ENCODE results near the gene RMI1. TPM values are rescaled to one million over a fixed set of nuclear protein-coding genes. Genes with fewer than 3 reads are reported as not detected.

RMI1 gene
- total and polyA plus RNA-seq, 2 of the 8 experiments (the other 6 are each of a cell fraction or from before 2014, with no cell fraction given) = 3.0 to 34.1 TPM

GRCh38 chr9:84024041-84024575 lies 43.5 kb downstream of the RMI1 start:
- H3K79me2 ChIP-seq (ENCODE audit: control insufficient read depth in 1 of 2, insufficient read depth in 2 of 2, low read length in 2 of 2) = no peaks in the 10 kb centered on the region
- H3K27ac ChIP-seq (ENCODE audit: low read depth, low read length) = no peak overlapping the region
- H3K36me3 ChIP-seq (ENCODE audit: control insufficient read depth in 2 of 4, insufficient read depth in 4 of 4, low read length in 3 of 4) = no peaks in the 10 kb centered on the region
- H4K91ac ChIP-seq (replicated peaks; ENCODE audit: insufficient read length, low read length) = no peak overlapping the region
- no peak for FAIRE-seq
- no peaks in the 10 kb centered on the region; a peak in 1 of 4 replicates for H3K9me3 ChIP-seq (ENCODE audit: insufficient read depth in 2 of 2, low read depth in 1 of 2, low read length in 1 of 2)
- no peak overlapping the region for H4K8ac ChIP-seq (ENCODE audit: extremely low read depth, insufficient read depth, low read length)
- H2AFZ ChIP-seq (ENCODE audit: low read length) = no peak overlapping the region
- H4K20me1 ChIP-seq (replicated peaks in 1 of 2; ENCODE audit: control insufficient read depth in 1 of 2, insufficient read depth in 2 of 2, low read length in 2 of 2) = no peaks in the 10 kb centered on the region
- H2BK5ac ChIP-seq (ENCODE audit: low read depth, low read length) = no peak overlapping the region
- no peaks in the 10 kb centered on the region for H3K27me3 ChIP-seq (replicated peaks in 1 of 4; ENCODE audit: control insufficient read depth in 3 of 4, extremely low read depth in 1 of 4, insufficient read depth in 3 of 4, low read length in 3 of 4)
- ChIA-PET POLR2A (ENCODE audit: partially characterized antibody) (no interaction called here), CTCF (ENCODE audit: partially characterized antibody) (interaction anchor here (1.2 kb wide), 1 partner anchor 70 kb away, joined by 3 read pairs; no protein-coding TSS in a partner anchor)
- no peak overlapping the region for H3K18ac ChIP-seq (ENCODE audit: extremely low read depth, low read length)
- H3K9ac ChIP-seq (replicated peaks in 1 of 4; ENCODE audit: extremely low read depth in 1 of 4, low read depth in 3 of 4, low read length in 3 of 4) = no peak overlapping the region
- WGBS, 2 experiments (ENCODE audit: extremely low coverage in 1 of 2, insufficient coverage in 1 of 2, insufficient read length in 1 of 2, insufficient replicate concordance in 2 of 2, low coverage in 1 of 2, low lambda C conversion rate in 2 of 2, missing lambda C conversion rate in 1 of 2) = 95% methylated on average over 4 of the region's 4 CpGs; no CpG with 5 or more reads in 1 of the 2 experiments
- no peak overlapping the region for H3K4me2 ChIP-seq (ENCODE audit: insufficient read depth in 1 of 2, low read depth in 2 of 2, low read length in 2 of 2)
- no peak overlapping the region for H3K4ac ChIP-seq (replicated peaks; ENCODE audit: insufficient read length, low read depth, low read length)
- H3K79me1 ChIP-seq (ENCODE audit: low read depth, low read length) = no peaks in the 10 kb centered on the region
- H4K5ac ChIP-seq (ENCODE audit: insufficient read length, low read depth, low read length) = no peak overlapping the region
- H2AK5ac ChIP-seq (ENCODE audit: low read depth, low read length) = no peak overlapping the region
- no peak overlapping the region for H3K14ac ChIP-seq (ENCODE audit: insufficient read length)
- H3K4me3 ChIP-seq (ENCODE audit: extremely low read depth in 1 of 4, insufficient read depth in 2 of 4, low read depth in 3 of 4, low read length in 4 of 4) = no peak overlapping the region
- H2BK12ac ChIP-seq (ENCODE audit: low read depth, low read length) = no peak overlapping the region
- no peaks in the 10 kb centered on the region for H3K4me1 ChIP-seq (replicated peaks in 1 of 4; ENCODE audit: control insufficient read depth in 3 of 4, insufficient read depth in 4 of 4, low read length in 3 of 4)
- H2BK120ac ChIP-seq (replicated peaks; ENCODE audit: low read depth, low read length) = no peak overlapping the region
- DNase-seq (ENCODE audit: low read depth in 1 of 2, low spot score in 2 of 2) = no peak
- H3K23ac ChIP-seq (ENCODE audit: insufficient read length) = no peak overlapping the region
- no peak overlapping the region for H2BK15ac ChIP-seq (ENCODE audit: low read length)
- no peaks in the 10 kb centered on the region for H3K23me2 ChIP-seq (ENCODE audit: low read depth, low read length)
- H2BK20ac ChIP-seq (ENCODE audit: low read length) = no peak overlapping the region
- no peak overlapping the region for H3K56ac ChIP-seq (replicated peaks; ENCODE audit: insufficient read length, low read depth, low read length)
- TF ChIP-seq EZH2 (IDR thresholded peaks at IDR 0.05; ENCODE audit: low read depth, low read length, severe bottlenecking) (no peak), NANOG (IDR thresholded peaks at IDR 0.05; ENCODE audit: insufficient read depth, low read depth, low read length, poor library complexity, severe bottlenecking) (no peak), BRCA1 (IDR thresholded peaks at IDR 0.05; ENCODE audit: low read depth, low read length) (no peak), RAD21 (IDR thresholded peaks at IDR 0.05 in 1 of 2, conservative IDR thresholded peaks at IDR 0.05 in 1 of 2; ENCODE audit: low read depth in 2 of 2, low read length in 2 of 2) (no peak), PHF8 (conservative IDR thresholded peaks at IDR 0.05; ENCODE audit: low read depth, low read length) (no peak), SP2 (IDR thresholded peaks at IDR 0.05; ENCODE audit: low read length) (no peak), NRF1 (IDR thresholded peaks at IDR 0.05; ENCODE audit: low read depth, low read length) (no peak), KDM1A (IDR thresholded peaks at IDR 0.05; ENCODE audit: borderline replicate concordance, low read length) (no peak), CHD1 (IDR thresholded peaks at IDR 0.05; ENCODE audit: low read depth, low read length) (no peak)
